HepG2 (cell line): ENCODE data around the gene C3orf85. TPM values are rescaled to one million over a fixed set of nuclear protein-coding genes. Genes with fewer than 3 reads are reported as not detected.

Experiments used
- ATAC-seq: fragments of 200-7000 bp; cut with Tn5 transposase; 3 replicates; pipeline ENCODE4 v1.9.1; 2020; ENCODE audit warnings: mild to moderate bottlenecking, moderate library complexity
- BruUV-seq: library from RNA; stranded (reverse); fragments of 400-500 nt; replicated peaks from 2 replicates; lab custom pipeline; 2021; lab: Mats Ljungman, UMichigan
- CTCF ChIA-PET: fragments of 300-600 bp; formaldehyde crosslinking; extraction: SDS; loops from one replicate; lab custom pipeline; 2021; ENCODE audit warnings: low total read pairs, inconsistent platforms, low intra/inter-chr PET ratio; lab: Yijun Ruan, JAX
- POLR2A ChIA-PET: fragments of 350-600 bp; sonication (Branson Sonifier 250); formaldehyde crosslinking; loops from one replicate; lab custom pipeline; 2020; ENCODE audit warnings: antibody characterized with exemption, inconsistent platforms; lab: Yijun Ruan, JAX
- DNase-seq: peaks from one replicate; pipeline ENCODE4 v3.0.0-alpha.2; 2015; ENCODE audit warnings: low spot score
- FAIRE-seq: peaks from 3 replicates; lab custom pipeline; 2011; peaks lifted over from hg19 to GRCh38; lab: Jason Lieb, UNC
- H2AFZ ChIP-seq: one replicate; pipeline ENCODE4 v1.6.1; 2011; ENCODE audit warnings: low read length, inconsistent platforms
- H3K27ac ChIP-seq: fragments of 300-600 bp; 3 replicates; pipeline ENCODE4 v1.8.0; 2011; ENCODE audit warnings: mixed run types, mild to moderate bottlenecking, mixed read lengths, low read length, inconsistent platforms; ENCODE audit not compliant: insufficient read depth; ENCODE audit errors: extremely low read length
- H3K27me3 ChIP-seq, 2 experiments: fragments of 200-600 bp in 1 of 2; 2 replicates in 1 of 2; 3 replicates in 1 of 2; pipeline versions ENCODE4 v1.6.0 to v1.8.0; 2011; ENCODE audit warnings: low read length in 2 of 2, mild to moderate bottlenecking in 2 of 2, moderate library complexity in 2 of 2, inconsistent platforms in 1 of 2; ENCODE audit not compliant: insufficient read depth in 2 of 2, control insufficient read depth in 1 of 2
- H3K36me3 ChIP-seq, 2 experiments: fragments of 200-600 bp in 1 of 2; replicated peaks in 1 of 2; 2 replicates in 1 of 2; 3 replicates in 1 of 2; pipeline versions ENCODE4 v1.5.1 to v1.8.0; 2011; ENCODE audit warnings: low read length in 2 of 2, inconsistent platforms in 1 of 2; ENCODE audit not compliant: insufficient read depth in 2 of 2, control insufficient read depth in 1 of 2
- H3K4me1 ChIP-seq: 2 replicates; pipeline ENCODE4 v1.5.1; 2012; ENCODE audit warnings: low read length, inconsistent platforms; ENCODE audit not compliant: insufficient read depth
- H3K4me2 ChIP-seq: 2 replicates; pipeline ENCODE4 v1.6.0; 2011; ENCODE audit warnings: low read depth, low read length, inconsistent platforms
- H3K4me3 ChIP-seq, 3 experiments: fragments of 200-600 bp in 1 of 3; sonication (generic), shearing (Covaris generic) in 1 of 3; replicated peaks in 1 of 3; 2 replicates each; pipeline ENCODE4 v1.5.1; 2011 to 2016; ENCODE audit warnings: low read length in 3 of 3, inconsistent platforms in 2 of 3, low read depth in 2 of 3, mild to moderate bottlenecking in 2 of 3, control low read depth in 1 of 3, mixed read lengths in 1 of 3; ENCODE audit not compliant: insufficient read depth in 1 of 3
- H3K79me2 ChIP-seq: one replicate; pipeline ENCODE4 v1.6.1; 2011; ENCODE audit warnings: low read length, inconsistent platforms; ENCODE audit not compliant: insufficient read depth
- H3K9ac ChIP-seq: 2 replicates; pipeline ENCODE4 v1.6.0; 2011; ENCODE audit warnings: mild to moderate bottlenecking, low read depth, low read length, inconsistent platforms; ENCODE audit not compliant: insufficient read depth
- H3K9me3 ChIP-seq: 2 replicates; pipeline ENCODE4 v1.5.1; 2012; ENCODE audit warnings: mild to moderate bottlenecking, low read length
- H4K20me1 ChIP-seq: 2 replicates; pipeline ENCODE4 v1.6.0; 2011; ENCODE audit warnings: inconsistent platforms, mild to moderate bottlenecking, low read length, moderate library complexity; ENCODE audit not compliant: insufficient read depth
- AGO1 ChIP-seq: fragments of 200-400 bp; formaldehyde crosslinking; IDR thresholded peaks from 2 replicates; pipeline ENCODE4 v1.6.1; 2017; ENCODE audit warnings: mild to moderate bottlenecking, low read depth, low read length, moderate library complexity; ENCODE audit not compliant: poor library complexity, severe bottlenecking
- ARID2 ChIP-seq: sonication (generic); formaldehyde crosslinking; IDR thresholded peaks from 2 replicates; pipeline ENCODE4 v1.8.1; 2022; ENCODE audit warnings: mild to moderate bottlenecking, missing genetic modification reagents, borderline replicate concordance
- CERS6 ChIP-seq: sonication (generic); formaldehyde crosslinking; IDR thresholded peaks from 2 replicates; pipeline ENCODE4 v1.5.0; 2020; ENCODE audit warnings: missing genetic modification reagents
- CREBL2 ChIP-seq: sonication (generic); formaldehyde crosslinking; IDR thresholded peaks from 2 replicates; pipeline ENCODE4 v1.8.1; 2023; ENCODE audit warnings: missing genetic modification reagents, mild to moderate bottlenecking, borderline replicate concordance
- DRAP1 ChIP-seq: IDR thresholded peaks from 2 replicates; pipeline ENCODE4 v1.6.1; 2016; ENCODE audit warnings: missing genetic modification reagents, missing compliant biosample characterization
- HOXD1 ChIP-seq: sonication (generic); formaldehyde crosslinking; IDR thresholded peaks from 2 replicates; pipeline ENCODE4 v1.5.0; 2020; ENCODE audit warnings: missing genetic modification reagents
- LBX2 ChIP-seq: sonication (generic); formaldehyde crosslinking; IDR thresholded peaks from 2 replicates; pipeline ENCODE4 v1.5.0; 2020; ENCODE audit warnings: missing genetic modification reagents, mild to moderate bottlenecking, borderline replicate concordance
- MED8 ChIP-seq: sonication (generic); formaldehyde crosslinking; IDR thresholded peaks from 2 replicates; pipeline ENCODE4 v1.8.1; 2023; ENCODE audit warnings: mild to moderate bottlenecking, missing genetic modification reagents; ENCODE audit not compliant: insufficient replicate concordance
- MIXL1 ChIP-seq: IDR thresholded peaks from 2 replicates; pipeline ENCODE4 v1.6.1; 2016
- MTF1 ChIP-seq: sonication (generic); formaldehyde crosslinking; IDR thresholded peaks from 2 replicates; pipeline ENCODE4 v1.5.0; 2020; ENCODE audit warnings: missing genetic modification reagents
- NFYC ChIP-seq: IDR thresholded peaks from 2 replicates; pipeline ENCODE4 v1.6.1; 2016; ENCODE audit warnings: missing genetic modification reagents, missing compliant biosample characterization
- SAFB2 ChIP-seq: sonication (generic); formaldehyde crosslinking; IDR thresholded peaks from 2 replicates; pipeline ENCODE4 v1.5.1; 2020; ENCODE audit warnings: missing genetic modification reagents, low read depth, mild to moderate bottlenecking, borderline replicate concordance
- YY1 ChIP-seq: IDR thresholded peaks from 2 replicates; pipeline ENCODE4 v1.6.1; 2011; ENCODE audit warnings: low read length, low read depth, moderate library complexity, mild to moderate bottlenecking; ENCODE audit not compliant: insufficient read depth, insufficient replicate concordance
- ZHX1 ChIP-seq: sonication (generic); formaldehyde crosslinking; IDR thresholded peaks from 2 replicates; pipeline ENCODE4 v1.8.1; 2022; ENCODE audit warnings: low read depth, mild to moderate bottlenecking, missing genetic modification reagents
- ZNF264 ChIP-seq: sonication (generic); formaldehyde crosslinking; IDR thresholded peaks from 2 replicates; pipeline ENCODE4 v1.4.0; 2020; ENCODE audit warnings: missing genetic modification reagents
- ZNF432 ChIP-seq: sonication (generic); formaldehyde crosslinking; IDR thresholded peaks from 2 replicates; pipeline ENCODE4 v1.5.0; 2020; ENCODE audit warnings: missing genetic modification reagents, mild to moderate bottlenecking, borderline replicate concordance
- ZNF44 ChIP-seq: sonication (generic); formaldehyde crosslinking; IDR thresholded peaks from 2 replicates; pipeline ENCODE4 v1.5.1; 2020; ENCODE audit warnings: mild to moderate bottlenecking, missing genetic modification reagents
- ZNF580 ChIP-seq: IDR thresholded peaks from 2 replicates; pipeline ENCODE4 v1.6.1; 2016; ENCODE audit warnings: low read depth, borderline replicate concordance
- WGBS: methylation state at CpG from one replicate; pipeline ENCODE4 v1.1.6; 2017; ENCODE audit warnings: low lambda C conversion rate; 5-methylcytosine and 5-hydroxymethylcytosine counted together
- in situ Hi-C: cut with HindIII; loops from 2 replicates; pipeline ENCODE4 v1.10.0; 2017; ENCODE audit warnings: low pct_unique_long_range_greater_than_20kb; ENCODE audit not compliant: extremely low pct_ligation_motif_present
- intact Hi-C: fragments of 100-400 bp; cut with micrococcal nuclease; formaldehyde crosslinking; loops from one replicate; pipeline ENCODE4 v1.10.0; 2022; ENCODE audit not compliant: unreplicated experiment
- polyA plus RNA-seq, 8 experiments: library from polyadenylated mRNA; depleted of rRNA in 3 of 8; stranded (reverse) in 7 of 8; unstranded in 1 of 8; fragments of >200 nt; fragmentation: Illumina TruSeq in 4 of 8; extraction: Trizol in 4 of 8; gene quantifications; 2 replicates each; pipeline versions ENCODE4 v1.2.1 to v1.2.3, GENCODE V29; 2011 to 2016; ENCODE audit warnings: low read depth in 4 of 8, missing spikeins in 1 of 8, mixed read lengths in 1 of 8; ENCODE audit not compliant: insufficient read depth in 1 of 8
- total RNA-seq, 5 experiments: library from RNA; depleted of rRNA; stranded (reverse); fragments of >200 nt; fragmentation: Illumina TruSeq; extraction: Trizol; gene quantifications; 2 replicates each; pipeline ENCODE4 v1.2.3, GENCODE V29; 2016; ENCODE audit warnings: low read depth in 1 of 5

C3orf85 gene
- total and polyA plus RNA-seq, 2 of the 13 experiments (the other 11 are each of a cell fraction or from before 2014, with no cell fraction given): not detected

GRCh38 chr3:109165905-109166304, 29.4 kb downstream of the C3orf85 start:
- ChIA-PET POLR2A (no interaction called here), CTCF (no interaction called here)
- no peak overlapping the region for H3K4me2 ChIP-seq
- H3K4me3 ChIP-seq: no peak overlapping the region
- H3K79me2 ChIP-seq: no peaks in the 10 kb centered on the region
- in situ Hi-C loops (no loop called here), intact Hi-C loops (no loop called here)
- no TSS peak for BruUV-seq
- no peaks in the 10 kb centered on the region for H3K9me3 ChIP-seq
- H3K27me3 ChIP-seq: no peaks in the 10 kb centered on the region
- H4K20me1 ChIP-seq: no peaks in the 10 kb centered on the region
- TF ChIP-seq YY1 (no peak), ZNF432 (CRISPR knock-in tag) (no peak), CERS6 (no peak), DRAP1 (CRISPR knock-in tag) (no peak), ZNF264 (CRISPR knock-in tag) (no peak), SAFB2 (CRISPR knock-in tag) (no peak), MIXL1 (CRISPR knock-in tag) (no peak), CREBL2 (no peak), ZNF44 (CRISPR knock-in tag) (no peak), ZHX1 (CRISPR knock-in tag) (no peak), HOXD1 (CRISPR knock-in tag) (no peak), MED8 (CRISPR knock-in tag) (no peak), MTF1 (no peak), NFYC (CRISPR knock-in tag) (no peak), LBX2 (CRISPR knock-in tag) (no peak), ZNF580 (CRISPR knock-in tag) (no peak), ARID2 (CRISPR knock-in tag) (no peak), AGO1 (no peak)
- ATAC-seq (no peak), FAIRE-seq (no peak), DNase-seq (no peak)
- WGBS: 43% methylated on average over 4 of the region's 4 CpGs
- H3K27ac ChIP-seq: no peak overlapping the region
- H3K4me1 ChIP-seq: peaks cover 18% of the 10 kb centered on the region
- H3K36me3 ChIP-seq: no peaks in the 10 kb centered on the region
- no peak overlapping the region for H3K9ac ChIP-seq
- no peak overlapping the region for H2AFZ ChIP-seq
